Hypothalamus (tissue), 51 donors: ENCODE results near the gene RAB35.
"Not testable (repeated sequence)": the region's sequence is repeated elsewhere in the genome, so short reads cannot be mapped to it uniquely, and the experiment has no call there.

Source experiments
- DNase-seq, 51 donors: peaks; one replicate each; lab custom pipeline; 2025; lab: John Stamatoyannopoulos, UW

RAB35 gene

GRCh38 chr12:120064054-120064940 is 52.3 kb downstream of the RAB35 start:
- DNase-seq = no peak

- no peak for DNase-seq
Measured at GRCh38 chr12:120062976-120063579, 53.5 kb downstream of the RAB35 start.

GRCh38 chr12:120061575-120062214 is 54.9 kb downstream of the RAB35 start:
- DNase-seq = no peak

GRCh38 chr12:120060717-120061116 is 55.8 kb downstream of the RAB35 start:
- no peak for DNase-seq

- DNase-seq = no peak
Measured at GRCh38 chr12:120060196-120060595, 56.4 kb downstream of the RAB35 start.

GRCh38 chr12:120056739-120057138 is 59.8 kb downstream of the RAB35 start:
- DNase-seq = no peak

- DNase-seq = no peak
Measured at GRCh38 chr12:120055231-120056000, 61.1 kb downstream of the RAB35 start.

GRCh38 chr12:120054293-120054692 is 62.3 kb downstream of the RAB35 start:
- DNase-seq = no peak

- DNase-seq = no peak
Measured at GRCh38 chr12:120051535-120051934, 65.0 kb downstream of the RAB35 start.

GRCh38 chr12:120049426-120049825 is 67.1 kb downstream of the RAB35 start:
- DNase-seq = no peak

- no peak for DNase-seq
Measured at GRCh38 chr12:120048263-120048662, 68.3 kb downstream of the RAB35 start.

GRCh38 chr12:120047072-120047471 is 69.5 kb downstream of the RAB35 start:
- no peak for DNase-seq

GRCh38 chr12:120045367-120045766 is 71.2 kb downstream of the RAB35 start:
- not testable (repeated sequence) for DNase-seq
